B cell (primary cell): Measurements from ENCODE around the gene OTUD3.

Source experiments
- EZH2 ChIP-seq: IDR thresholded peaks from 2 replicates; pipeline ENCODE4 v1.6.1; 2012; ENCODE audit warnings: borderline replicate concordance, low read depth, mild to moderate bottlenecking, moderate library complexity, low read length; ENCODE audit not compliant: insufficient read depth, poor library complexity, severe bottlenecking
- TF ChIP-seq, protein P1 (sequence below): fragments of 200-600 bp; IDR thresholded peaks from one replicate; pipeline ENCODE4 v1.8.0; 2022; ENCODE audit warnings: antibody characterized with exemption, mild to moderate bottlenecking

GRCh38 chr1:19864570-19865160 is 17.5 kb upstream of the OTUD3 start:
- TF ChIP-seq, protein P1, sequence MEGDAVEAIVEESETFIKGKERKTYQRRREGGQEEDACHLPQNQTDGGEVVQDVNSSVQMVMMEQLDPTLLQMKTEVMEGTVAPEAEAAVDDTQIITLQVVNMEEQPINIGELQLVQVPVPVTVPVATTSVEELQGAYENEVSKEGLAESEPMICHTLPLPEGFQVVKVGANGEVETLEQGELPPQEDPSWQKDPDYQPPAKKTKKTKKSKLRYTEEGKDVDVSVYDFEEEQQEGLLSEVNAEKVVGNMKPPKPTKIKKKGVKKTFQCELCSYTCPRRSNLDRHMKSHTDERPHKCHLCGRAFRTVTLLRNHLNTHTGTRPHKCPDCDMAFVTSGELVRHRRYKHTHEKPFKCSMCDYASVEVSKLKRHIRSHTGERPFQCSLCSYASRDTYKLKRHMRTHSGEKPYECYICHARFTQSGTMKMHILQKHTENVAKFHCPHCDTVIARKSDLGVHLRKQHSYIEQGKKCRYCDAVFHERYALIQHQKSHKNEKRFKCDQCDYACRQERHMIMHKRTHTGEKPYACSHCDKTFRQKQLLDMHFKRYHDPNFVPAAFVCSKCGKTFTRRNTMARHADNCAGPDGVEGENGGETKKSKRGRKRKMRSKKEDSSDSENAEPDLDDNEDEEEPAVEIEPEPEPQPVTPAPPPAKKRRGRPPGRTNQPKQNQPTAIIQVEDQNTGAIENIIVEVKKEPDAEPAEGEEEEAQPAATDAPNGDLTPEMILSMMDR = no peak
- no peak for TF ChIP-seq EZH2
